ENCODE data around the gene PKMYT1.

DNA sequence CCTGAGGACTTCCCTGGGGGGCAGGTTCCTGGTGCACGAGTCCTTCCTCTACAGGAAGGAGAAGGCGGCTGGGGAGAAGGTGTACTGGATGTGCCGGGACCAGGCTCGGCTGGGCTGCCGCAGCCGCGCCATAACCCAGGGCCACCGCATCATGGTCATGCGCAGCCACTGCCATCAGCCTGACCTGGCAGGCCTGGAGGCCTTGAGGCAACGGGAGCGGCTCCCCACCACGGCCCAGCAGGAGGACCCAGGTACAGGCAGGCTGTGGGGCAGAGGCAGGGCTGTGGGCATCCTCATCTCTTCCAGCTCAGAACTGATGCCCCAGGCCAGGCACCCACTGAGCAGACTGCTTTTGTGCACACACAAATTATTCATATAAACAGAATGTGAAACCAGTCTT lies 42.0 kb downstream of the PKMYT1 start:
- no peak for TF ChIP-seq RAD21 (IDR thresholded peaks at IDR 0.05; ENCODE audit: low read length)
- TF ChIP-seq TEAD4 (IDR thresholded peaks at IDR 0.05; ENCODE audit: borderline replicate concordance, insufficient read depth) = no peak
- TF ChIP-seq, protein P1, sequence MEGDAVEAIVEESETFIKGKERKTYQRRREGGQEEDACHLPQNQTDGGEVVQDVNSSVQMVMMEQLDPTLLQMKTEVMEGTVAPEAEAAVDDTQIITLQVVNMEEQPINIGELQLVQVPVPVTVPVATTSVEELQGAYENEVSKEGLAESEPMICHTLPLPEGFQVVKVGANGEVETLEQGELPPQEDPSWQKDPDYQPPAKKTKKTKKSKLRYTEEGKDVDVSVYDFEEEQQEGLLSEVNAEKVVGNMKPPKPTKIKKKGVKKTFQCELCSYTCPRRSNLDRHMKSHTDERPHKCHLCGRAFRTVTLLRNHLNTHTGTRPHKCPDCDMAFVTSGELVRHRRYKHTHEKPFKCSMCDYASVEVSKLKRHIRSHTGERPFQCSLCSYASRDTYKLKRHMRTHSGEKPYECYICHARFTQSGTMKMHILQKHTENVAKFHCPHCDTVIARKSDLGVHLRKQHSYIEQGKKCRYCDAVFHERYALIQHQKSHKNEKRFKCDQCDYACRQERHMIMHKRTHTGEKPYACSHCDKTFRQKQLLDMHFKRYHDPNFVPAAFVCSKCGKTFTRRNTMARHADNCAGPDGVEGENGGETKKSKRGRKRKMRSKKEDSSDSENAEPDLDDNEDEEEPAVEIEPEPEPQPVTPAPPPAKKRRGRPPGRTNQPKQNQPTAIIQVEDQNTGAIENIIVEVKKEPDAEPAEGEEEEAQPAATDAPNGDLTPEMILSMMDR (IDR thresholded peaks at IDR 0.05) = no peak
- TF ChIP-seq, protein P2, sequence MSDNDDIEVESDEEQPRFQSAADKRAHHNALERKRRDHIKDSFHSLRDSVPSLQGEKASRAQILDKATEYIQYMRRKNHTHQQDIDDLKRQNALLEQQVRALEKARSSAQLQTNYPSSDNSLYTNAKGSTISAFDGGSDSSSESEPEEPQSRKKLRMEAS (IDR thresholded peaks at IDR 0.05; ENCODE audit: low read depth) = no peak
- no peak for TF ChIP-seq TAF1 (IDR thresholded peaks at IDR 0.05; ENCODE audit: borderline replicate concordance, low read depth, low read length)
- TF ChIP-seq YY1 (IDR thresholded peaks at IDR 0.05; ENCODE audit: low read depth) = no peak
- TF ChIP-seq, protein P3, sequence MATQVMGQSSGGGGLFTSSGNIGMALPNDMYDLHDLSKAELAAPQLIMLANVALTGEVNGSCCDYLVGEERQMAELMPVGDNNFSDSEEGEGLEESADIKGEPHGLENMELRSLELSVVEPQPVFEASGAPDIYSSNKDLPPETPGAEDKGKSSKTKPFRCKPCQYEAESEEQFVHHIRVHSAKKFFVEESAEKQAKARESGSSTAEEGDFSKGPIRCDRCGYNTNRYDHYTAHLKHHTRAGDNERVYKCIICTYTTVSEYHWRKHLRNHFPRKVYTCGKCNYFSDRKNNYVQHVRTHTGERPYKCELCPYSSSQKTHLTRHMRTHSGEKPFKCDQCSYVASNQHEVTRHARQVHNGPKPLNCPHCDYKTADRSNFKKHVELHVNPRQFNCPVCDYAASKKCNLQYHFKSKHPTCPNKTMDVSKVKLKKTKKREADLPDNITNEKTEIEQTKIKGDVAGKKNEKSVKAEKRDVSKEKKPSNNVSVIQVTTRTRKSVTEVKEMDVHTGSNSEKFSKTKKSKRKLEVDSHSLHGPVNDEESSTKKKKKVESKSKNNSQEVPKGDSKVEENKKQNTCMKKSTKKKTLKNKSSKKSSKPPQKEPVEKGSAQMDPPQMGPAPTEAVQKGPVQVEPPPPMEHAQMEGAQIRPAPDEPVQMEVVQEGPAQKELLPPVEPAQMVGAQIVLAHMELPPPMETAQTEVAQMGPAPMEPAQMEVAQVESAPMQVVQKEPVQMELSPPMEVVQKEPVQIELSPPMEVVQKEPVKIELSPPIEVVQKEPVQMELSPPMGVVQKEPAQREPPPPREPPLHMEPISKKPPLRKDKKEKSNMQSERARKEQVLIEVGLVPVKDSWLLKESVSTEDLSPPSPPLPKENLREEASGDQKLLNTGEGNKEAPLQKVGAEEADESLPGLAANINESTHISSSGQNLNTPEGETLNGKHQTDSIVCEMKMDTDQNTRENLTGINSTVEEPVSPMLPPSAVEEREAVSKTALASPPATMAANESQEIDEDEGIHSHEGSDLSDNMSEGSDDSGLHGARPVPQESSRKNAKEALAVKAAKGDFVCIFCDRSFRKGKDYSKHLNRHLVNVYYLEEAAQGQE (IDR thresholded peaks at IDR 0.05; ENCODE audit: low read depth, low read length) = no peak
- TF ChIP-seq, protein P4, sequence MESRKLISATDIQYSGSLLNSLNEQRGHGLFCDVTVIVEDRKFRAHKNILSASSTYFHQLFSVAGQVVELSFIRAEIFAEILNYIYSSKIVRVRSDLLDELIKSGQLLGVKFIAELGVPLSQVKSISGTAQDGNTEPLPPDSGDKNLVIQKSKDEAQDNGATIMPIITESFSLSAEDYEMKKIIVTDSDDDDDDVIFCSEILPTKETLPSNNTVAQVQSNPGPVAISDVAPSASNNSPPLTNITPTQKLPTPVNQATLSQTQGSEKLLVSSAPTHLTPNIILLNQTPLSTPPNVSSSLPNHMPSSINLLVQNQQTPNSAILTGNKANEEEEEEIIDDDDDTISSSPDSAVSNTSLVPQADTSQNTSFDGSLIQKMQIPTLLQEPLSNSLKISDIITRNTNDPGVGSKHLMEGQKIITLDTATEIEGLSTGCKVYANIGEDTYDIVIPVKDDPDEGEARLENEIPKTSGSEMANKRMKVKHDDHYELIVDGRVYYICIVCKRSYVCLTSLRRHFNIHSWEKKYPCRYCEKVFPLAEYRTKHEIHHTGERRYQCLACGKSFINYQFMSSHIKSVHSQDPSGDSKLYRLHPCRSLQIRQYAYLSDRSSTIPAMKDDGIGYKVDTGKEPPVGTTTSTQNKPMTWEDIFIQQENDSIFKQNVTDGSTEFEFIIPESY (IDR thresholded peaks at IDR 0.05; ENCODE audit: borderline replicate concordance, low read depth) = no peak
- TF ChIP-seq POLR2AphosphoS5 (IDR thresholded peaks at IDR 0.05; ENCODE audit: low read depth, low read length) = no peak
- no peak for TF ChIP-seq TCF12 (IDR thresholded peaks at IDR 0.05)
- no peak for TF ChIP-seq FOXM1 (IDR thresholded peaks at IDR 0.05; ENCODE audit: low read depth)
- TF ChIP-seq, protein P5, sequence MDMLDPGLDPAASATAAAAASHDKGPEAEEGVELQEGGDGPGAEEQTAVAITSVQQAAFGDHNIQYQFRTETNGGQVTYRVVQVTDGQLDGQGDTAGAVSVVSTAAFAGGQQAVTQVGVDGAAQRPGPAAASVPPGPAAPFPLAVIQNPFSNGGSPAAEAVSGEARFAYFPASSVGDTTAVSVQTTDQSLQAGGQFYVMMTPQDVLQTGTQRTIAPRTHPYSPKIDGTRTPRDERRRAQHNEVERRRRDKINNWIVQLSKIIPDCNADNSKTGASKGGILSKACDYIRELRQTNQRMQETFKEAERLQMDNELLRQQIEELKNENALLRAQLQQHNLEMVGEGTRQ (IDR thresholded peaks at IDR 0.05; ENCODE audit: borderline replicate concordance, low read depth, low read length) = no peak
- no peak for TF ChIP-seq MEF2A (IDR thresholded peaks at IDR 0.05; ENCODE audit: borderline replicate concordance, low read depth)

Data from SK-N-SH (cell line).